Central memory CD8-positive, alpha-beta T cell (primary cell): Measurements from ENCODE around the gene ARID1A.
"Not testable (repeated sequence)": the region's sequence is repeated elsewhere in the genome, so short reads cannot be mapped to it uniquely, and the experiment has no call there.

Experiments
- ATAC-seq: fragments of 150-1000 bp; cut with Tn5 transposase; replicated peaks from 2 replicates; pipeline ENCODE4 v1.10.0; 2022; ENCODE audit warnings: mild to moderate bottlenecking, moderate FRiP score, moderate number of reproducible peaks; ENCODE audit not compliant: poor library complexity, severe bottlenecking; ENCODE audit errors: extremely low read depth
- DNase-seq, 2 donors: peaks; one replicate each; pipeline ENCODE4 v3.0.0; 2021; ENCODE audit warnings: low spot score in 2 of 2
- H3K27ac Mint-ChIP-seq: one replicate; pipeline ENCODE4 v1.8.0; 2022; ENCODE audit warnings: low read depth, mild to moderate bottlenecking, moderate library complexity, mixed read lengths
- H3K27me3 Mint-ChIP-seq: one replicate; pipeline ENCODE4 v1.8.0; 2022; ENCODE audit warnings: mixed read lengths
- H3K36me3 Mint-ChIP-seq: one replicate; pipeline ENCODE4 v1.8.0; 2022; ENCODE audit warnings: mild to moderate bottlenecking, moderate library complexity, mixed read lengths; ENCODE audit not compliant: insufficient read depth
- H3K4me1 Mint-ChIP-seq: one replicate; pipeline ENCODE4 v1.8.0; 2022; ENCODE audit warnings: mixed read lengths
- H3K4me3 Mint-ChIP-seq: one replicate; pipeline ENCODE4 v1.8.0; 2022; ENCODE audit warnings: mild to moderate bottlenecking, moderate library complexity, mixed read lengths
- H3K9me3 Mint-ChIP-seq: one replicate; pipeline ENCODE4 v1.8.0; 2022; ENCODE audit warnings: mixed read lengths

Gene ARID1A

DNA sequence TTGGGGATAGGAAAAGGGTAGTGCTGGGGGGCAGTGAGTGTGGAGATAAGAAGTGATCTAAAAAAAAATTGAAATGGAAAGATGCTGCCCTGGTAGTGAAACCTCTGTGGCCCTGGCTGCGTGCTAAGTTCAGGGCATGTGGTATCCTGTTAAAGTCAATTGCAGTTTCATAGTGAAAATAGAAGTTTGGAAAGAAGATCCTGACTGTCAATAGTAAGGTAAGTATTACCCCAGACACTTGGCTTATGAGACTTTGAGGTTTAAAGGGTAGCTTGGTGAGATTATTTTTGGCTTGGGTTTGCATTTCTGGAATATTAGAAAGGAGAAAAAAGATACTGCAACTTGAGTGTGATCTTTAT is 6.8 kb downstream of the ARID1A start:
- Mint-ChIP-seq H3K27me3 (no peaks in the 10 kb centered on the region), H3K36me3 (peaks cover 15% of the 10 kb centered on the region), H3K9me3 (no peaks in the 10 kb centered on the region), H3K27ac (no peak overlapping the region), H3K4me1 (peaks cover 26% of the 10 kb centered on the region), H3K4me3 (no peak overlapping the region)
- DNase-seq: no peak
- no peak for ATAC-seq

GRCh38 chr1:26703478-26703877 is 7.7 kb downstream of the ARID1A start:
- no peaks in the 10 kb centered on the region for H3K9me3 Mint-ChIP-seq
- H3K4me3 Mint-ChIP-seq: peak overlapping the region; percentile 26
- H3K36me3 Mint-ChIP-seq: peaks cover 18% of the 10 kb centered on the region
- no peaks in the 10 kb centered on the region for H3K27me3 Mint-ChIP-seq
- ATAC-seq (no peak), DNase-seq (no peak)
- H3K27ac Mint-ChIP-seq: no peak overlapping the region
- peaks cover 30% of the 10 kb centered on the region for H3K4me1 Mint-ChIP-seq

GRCh38 chr1:26704629-26705028 is 8.8 kb downstream of the ARID1A start:
- DNase-seq: no peak
- ATAC-seq: no peak
- Mint-ChIP-seq H3K27me3 (no peaks in the 10 kb centered on the region), H3K9me3 (no peaks in the 10 kb centered on the region), H3K4me3 (peak overlapping the region; percentile 25), H3K27ac (no peak overlapping the region), H3K36me3 (peaks cover 28% of the 10 kb centered on the region), H3K4me1 (peaks cover 38% of the 10 kb centered on the region)

GRCh38 chr1:26705227-26705626 is 9.4 kb downstream of the ARID1A start:
- H3K27me3 Mint-ChIP-seq, H3K27ac Mint-ChIP-seq, H3K9me3 Mint-ChIP-seq: not testable (repeated sequence)

DNA sequence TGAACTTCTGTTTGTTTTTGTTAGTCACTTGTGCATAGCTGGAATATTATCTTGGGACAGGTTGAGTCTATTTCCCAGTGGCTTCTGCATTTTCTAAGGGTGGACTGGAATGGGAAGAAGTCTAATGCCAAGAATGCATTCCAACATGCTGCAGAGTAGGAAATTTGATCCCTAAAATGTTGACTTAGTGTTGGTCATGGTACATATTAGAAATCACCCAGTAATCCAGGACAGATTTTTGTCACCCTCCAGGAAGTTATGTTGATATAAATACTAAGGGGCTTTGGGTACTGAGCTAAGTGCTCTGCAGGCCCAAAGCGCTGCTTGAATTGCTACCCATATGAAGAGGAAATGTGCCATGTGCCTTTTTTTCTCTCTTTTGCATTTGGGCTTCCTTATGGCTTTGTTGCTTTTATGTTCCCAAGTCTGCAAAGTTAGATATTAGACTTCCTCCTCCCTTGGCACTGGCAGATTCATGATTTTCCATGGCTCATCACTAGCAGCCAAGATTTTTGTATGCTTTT is 10.0 kb downstream of the ARID1A start:
- H3K36me3 Mint-ChIP-seq: peaks cover 30% of the 10 kb centered on the region

More at GRCh38 chr1:26705227-26705626, 9.4 kb downstream of the ARID1A start:
- not testable (repeated sequence) for DNase-seq, ATAC-seq
- Mint-ChIP-seq H3K4me1 (peaks cover 38% of the 10 kb centered on the region), H3K36me3 (peaks cover 28% of the 10 kb centered on the region), H3K4me3 (peak overlapping the region; percentile 47)

DNA sequence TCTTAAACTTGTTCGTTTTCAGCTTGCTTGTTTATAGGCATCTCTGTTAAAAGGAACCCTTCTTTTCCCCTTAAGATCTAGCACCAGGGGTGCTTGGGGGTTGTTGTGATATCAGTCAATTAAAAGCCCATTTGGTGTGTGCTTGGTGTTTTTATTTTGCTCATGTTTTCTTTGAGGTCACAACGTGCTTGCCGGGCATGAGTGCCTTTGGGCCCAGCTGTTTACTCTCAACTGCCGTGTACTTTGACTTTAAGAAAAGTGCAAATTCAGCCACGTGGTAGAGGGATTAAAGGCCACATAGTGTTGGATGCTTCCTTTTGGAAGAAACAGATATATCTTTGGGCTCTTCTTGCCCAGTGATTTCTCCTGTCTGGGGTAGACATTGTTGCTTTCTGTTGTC is 10.5 kb downstream of the ARID1A start:
- ATAC-seq (no peak), DNase-seq (no peak)
- Mint-ChIP-seq H3K9me3 (no peaks in the 10 kb centered on the region), H3K27me3 (no peaks in the 10 kb centered on the region), H3K36me3 (peaks cover 31% of the 10 kb centered on the region), H3K4me3 (peak overlapping the region; percentile 47), H3K4me1 (peaks cover 44% of the 10 kb centered on the region), H3K27ac (peak overlapping the region; percentile 5)

More for the DNA sequence above, 10.0 kb downstream of the ARID1A start:
- peak overlapping the region; percentile 47 for H3K4me3 Mint-ChIP-seq
- H3K4me1 Mint-ChIP-seq: peaks cover 44% of the 10 kb centered on the region
- peak overlapping the region; percentile 5 for H3K27ac Mint-ChIP-seq
- no peaks in the 10 kb centered on the region for H3K9me3 Mint-ChIP-seq
- ATAC-seq: no peak
- no peak for DNase-seq
- no peaks in the 10 kb centered on the region for H3K27me3 Mint-ChIP-seq

- ATAC-seq: no peak
- H3K27ac Mint-ChIP-seq: no peak overlapping the region
- no peak for DNase-seq
- H3K4me3 Mint-ChIP-seq: no peak overlapping the region
- H3K27me3 Mint-ChIP-seq: no peaks in the 10 kb centered on the region
- H3K9me3 Mint-ChIP-seq: no peaks in the 10 kb centered on the region
- peaks cover 78% of the 10 kb centered on the region for H3K4me1 Mint-ChIP-seq
- H3K36me3 Mint-ChIP-seq: peaks cover 46% of the 10 kb centered on the region
Measured at GRCh38 chr1:26710811-26711210, 15.0 kb downstream of the ARID1A start.

GRCh38 chr1:26711777-26712176 is 16.0 kb downstream of the ARID1A start:
- Mint-ChIP-seq H3K36me3 (peaks cover 44% of the 10 kb centered on the region), H3K4me3 (no peak overlapping the region)
- ATAC-seq: no peak

GRCh38 chr1:26717017-26717491 is 21.2 kb downstream of the ARID1A start:
- H3K36me3 Mint-ChIP-seq: peaks cover 35% of the 10 kb centered on the region
- no peak for DNase-seq
- H3K27me3 Mint-ChIP-seq: no peaks in the 10 kb centered on the region
- peak overlapping the region; percentile 76 for H3K27ac Mint-ChIP-seq
- no peaks in the 10 kb centered on the region for H3K9me3 Mint-ChIP-seq
- H3K4me1 Mint-ChIP-seq: peaks cover 90% of the 10 kb centered on the region
- no peak for ATAC-seq
- peak overlapping the region; percentile 36 for H3K4me3 Mint-ChIP-seq

More at GRCh38 chr1:26711777-26712176, 16.0 kb downstream of the ARID1A start:
- Mint-ChIP-seq H3K4me1 (peaks cover 78% of the 10 kb centered on the region), H3K27ac (no peak overlapping the region), H3K27me3 (no peaks in the 10 kb centered on the region), H3K9me3 (no peaks in the 10 kb centered on the region)
- no peak for DNase-seq

DNA sequence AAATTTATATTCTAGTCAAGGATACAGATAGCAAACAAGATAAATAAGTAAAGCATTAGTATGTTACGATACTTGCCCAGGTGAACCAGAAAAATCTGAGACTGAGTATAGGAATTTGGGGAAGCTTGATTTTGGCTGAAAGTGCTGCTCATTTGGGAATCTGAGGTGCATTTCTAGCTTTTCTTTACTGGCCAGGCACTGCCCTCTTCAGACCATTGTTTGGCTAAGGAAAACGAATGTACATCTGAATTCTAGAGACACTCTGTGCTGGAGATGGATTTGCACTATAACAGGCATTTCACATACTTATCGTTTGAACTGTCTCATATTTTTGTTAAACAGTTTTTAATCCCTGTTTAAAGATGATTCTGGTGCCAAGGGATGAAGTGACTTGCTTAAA is 23.4 kb downstream of the ARID1A start:
- peaks cover 32% of the 10 kb centered on the region for H3K36me3 Mint-ChIP-seq
- no peaks in the 10 kb centered on the region for H3K9me3 Mint-ChIP-seq
- peaks cover 91% of the 10 kb centered on the region for H3K4me1 Mint-ChIP-seq
- no peaks in the 10 kb centered on the region for H3K27me3 Mint-ChIP-seq
- H3K27ac Mint-ChIP-seq: no peak overlapping the region
- no peak overlapping the region for H3K4me3 Mint-ChIP-seq
- ATAC-seq: no peak
- DNase-seq: no peak

GRCh38 chr1:26721669-26722355 is 26.0 kb downstream of the ARID1A start:
- ATAC-seq (no peak), DNase-seq (no peak)
- no peaks in the 10 kb centered on the region for H3K27me3 Mint-ChIP-seq
- H3K36me3 Mint-ChIP-seq: peaks cover 27% of the 10 kb centered on the region
- H3K4me1 Mint-ChIP-seq: peaks cover 85% of the 10 kb centered on the region
- H3K4me3 Mint-ChIP-seq: peak overlapping the region; percentile 65
- H3K9me3 Mint-ChIP-seq: no peaks in the 10 kb centered on the region
- peak overlapping the region; percentile 45 for H3K27ac Mint-ChIP-seq

GRCh38 chr1:26723013-26723991 is 27.5 kb downstream of the ARID1A start:
- ATAC-seq: peak; percentile 62
- Mint-ChIP-seq H3K27me3 (no peaks in the 10 kb centered on the region), H3K27ac (peak overlapping the region; percentile 19), H3K9me3 (no peaks in the 10 kb centered on the region), H3K36me3 (peaks cover 26% of the 10 kb centered on the region), H3K4me3 (peak overlapping the region; percentile 65), H3K4me1 (peaks cover 85% of the 10 kb centered on the region)
- peak in 1 of 2 donors; percentile 18 for DNase-seq
